Omental fat pad (tissue), 4 donors: ENCODE data around the gene PIP4K2C. TPM values are rescaled to one million over a fixed set of nuclear protein-coding genes. Genes with fewer than 3 reads are reported as not detected.

Experiments used
- ATAC-seq: fragments of 150-250 bp; one replicate; pipeline ENCODE4 v1.9.1; 2016; ENCODE audit warnings: mild to moderate bottlenecking, moderate library complexity; ENCODE audit not compliant: low FRiP score
- DNase-seq: peaks from one replicate; pipeline ENCODE4 v3.0.0-alpha.2; 2019; ENCODE audit warnings: low spot score
- total RNA-seq, 4 donors: library from RNA; depleted of rRNA; stranded (reverse); fragments of >200 nt; gene quantifications; one replicate each; pipeline ENCODE4 v1.1.0, GENCODE V29; 2016
- TF ChIP-seq, protein P1 (sequence below), 3 donors: fragments of 450-650 bp; IDR thresholded peaks; one replicate each; pipeline ENCODE4 v1.5.1; 2016 to 2017; ENCODE audit warnings: antibody characterized with exemption in 3 of 3, mild to moderate bottlenecking in 3 of 3, moderate library complexity in 2 of 3

PIP4K2C gene
- total RNA-seq, 4 donors from 2014 or later = 16.9 to 21.3 (median 17.6) TPM

DNA sequence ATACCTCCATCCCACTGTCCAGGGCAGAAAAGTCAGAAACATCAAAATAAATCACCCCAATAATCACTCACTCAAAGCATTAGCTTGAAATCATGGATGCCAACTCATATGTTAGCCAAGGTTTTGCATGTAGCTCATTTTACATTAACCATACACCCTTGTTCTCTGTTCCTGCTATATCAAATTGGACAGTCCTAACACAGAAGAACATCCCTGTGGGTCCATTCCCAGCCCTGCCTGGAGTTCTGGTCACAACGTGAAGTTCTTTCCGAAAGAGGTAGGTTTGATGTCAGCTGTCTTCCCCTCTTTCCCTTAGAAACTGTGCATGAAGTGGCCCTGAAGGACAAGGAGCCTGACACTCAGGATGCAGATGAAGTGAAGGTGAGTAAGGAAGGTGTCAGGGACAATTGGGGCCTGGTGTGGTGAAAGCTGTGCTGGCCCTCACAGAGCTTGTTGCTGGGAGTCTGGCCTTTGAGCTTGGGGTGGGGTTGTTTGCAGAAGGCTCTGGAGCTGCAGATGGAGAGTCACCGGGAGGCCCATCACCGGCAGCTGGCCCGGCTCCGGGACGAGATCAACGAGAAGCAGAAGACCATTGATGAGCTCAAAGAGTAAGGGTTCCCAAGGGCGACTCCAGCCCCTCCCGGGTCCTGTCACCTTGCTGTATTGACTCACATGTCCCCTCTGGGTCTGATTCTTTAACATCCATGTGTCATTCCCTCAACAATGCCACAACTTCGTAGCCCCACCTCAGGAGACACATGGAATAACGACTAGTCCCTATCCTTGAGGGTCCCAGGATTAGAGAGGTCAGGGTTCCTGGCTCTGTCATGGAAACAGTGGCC lies 15.0 kb upstream of the PIP4K2C start:
- ATAC-seq = no peak
- DNase-seq = no peak
- TF ChIP-seq, protein P1, sequence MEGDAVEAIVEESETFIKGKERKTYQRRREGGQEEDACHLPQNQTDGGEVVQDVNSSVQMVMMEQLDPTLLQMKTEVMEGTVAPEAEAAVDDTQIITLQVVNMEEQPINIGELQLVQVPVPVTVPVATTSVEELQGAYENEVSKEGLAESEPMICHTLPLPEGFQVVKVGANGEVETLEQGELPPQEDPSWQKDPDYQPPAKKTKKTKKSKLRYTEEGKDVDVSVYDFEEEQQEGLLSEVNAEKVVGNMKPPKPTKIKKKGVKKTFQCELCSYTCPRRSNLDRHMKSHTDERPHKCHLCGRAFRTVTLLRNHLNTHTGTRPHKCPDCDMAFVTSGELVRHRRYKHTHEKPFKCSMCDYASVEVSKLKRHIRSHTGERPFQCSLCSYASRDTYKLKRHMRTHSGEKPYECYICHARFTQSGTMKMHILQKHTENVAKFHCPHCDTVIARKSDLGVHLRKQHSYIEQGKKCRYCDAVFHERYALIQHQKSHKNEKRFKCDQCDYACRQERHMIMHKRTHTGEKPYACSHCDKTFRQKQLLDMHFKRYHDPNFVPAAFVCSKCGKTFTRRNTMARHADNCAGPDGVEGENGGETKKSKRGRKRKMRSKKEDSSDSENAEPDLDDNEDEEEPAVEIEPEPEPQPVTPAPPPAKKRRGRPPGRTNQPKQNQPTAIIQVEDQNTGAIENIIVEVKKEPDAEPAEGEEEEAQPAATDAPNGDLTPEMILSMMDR (IDR thresholded peaks at IDR 0.05) = no peak

DNA sequence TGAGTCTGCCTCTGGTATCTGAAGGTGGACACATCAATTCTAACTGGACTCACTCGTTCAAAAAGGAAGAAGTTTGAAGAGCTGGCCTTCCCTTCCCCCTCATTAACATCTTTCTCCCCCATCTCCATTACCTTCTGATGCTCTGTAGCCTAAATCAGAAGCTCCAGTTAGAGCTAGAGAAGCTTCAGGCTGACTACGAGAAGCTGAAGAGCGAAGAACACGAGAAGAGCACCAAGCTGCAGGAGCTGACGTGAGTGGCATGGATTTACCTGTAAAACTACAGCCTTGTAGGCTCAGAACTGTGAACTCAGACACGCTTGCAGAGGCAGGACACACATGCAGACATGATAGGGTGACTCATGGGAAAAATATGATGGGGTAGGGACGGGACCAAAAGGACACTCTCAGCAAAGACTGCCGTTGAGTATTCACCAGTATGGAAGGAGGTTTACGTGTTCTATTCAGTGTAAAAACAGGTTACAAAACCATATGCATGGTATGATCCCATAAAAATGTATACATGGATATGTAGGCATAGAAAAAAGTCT lies 14.3 kb upstream of the PIP4K2C start:
- no peak for ATAC-seq
- TF ChIP-seq, protein P1 (IDR thresholded peaks at IDR 0.05) = no peak
- no peak for DNase-seq

DNA sequence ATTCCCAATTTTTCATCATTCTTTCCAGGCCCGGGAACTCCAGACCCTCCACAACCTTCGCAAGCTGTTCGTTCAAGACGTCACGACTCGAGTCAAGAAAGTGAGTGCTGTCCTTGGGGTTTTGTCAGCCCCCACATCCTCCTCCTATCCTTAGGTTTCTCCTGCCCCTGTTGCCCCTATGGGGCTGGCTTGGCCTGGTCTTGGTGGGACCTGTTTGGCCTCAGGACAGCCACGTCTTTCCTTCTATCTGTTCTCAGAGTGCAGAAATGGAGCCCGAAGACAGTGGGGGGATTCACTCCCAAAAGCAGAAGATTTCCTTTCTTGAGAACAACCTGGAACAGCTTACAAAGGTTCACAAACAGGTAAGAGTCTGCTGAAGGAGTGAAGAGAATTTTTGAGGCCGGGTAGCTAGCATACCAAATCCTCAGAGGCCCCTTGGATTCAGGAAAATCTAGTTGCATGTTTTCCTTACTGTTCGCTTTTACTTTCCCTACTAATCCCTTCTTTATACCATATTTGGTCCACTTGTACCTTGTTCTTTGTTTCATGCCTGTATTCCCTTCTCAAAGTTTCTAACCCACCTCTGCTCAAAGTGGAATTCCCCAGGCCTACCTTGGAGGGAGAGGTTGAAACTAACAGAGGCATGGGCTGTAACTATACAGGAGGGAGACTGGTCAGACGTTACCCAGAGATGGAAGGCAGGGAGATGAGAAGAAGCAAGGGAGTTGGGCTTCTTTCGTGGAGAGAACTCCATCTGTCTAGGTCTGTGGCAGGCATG lies 12.8 kb upstream of the PIP4K2C start:
- no peak for DNase-seq
- no peak for ATAC-seq
- TF ChIP-seq, protein P1 (IDR thresholded peaks at IDR 0.05) = no peak

DNA sequence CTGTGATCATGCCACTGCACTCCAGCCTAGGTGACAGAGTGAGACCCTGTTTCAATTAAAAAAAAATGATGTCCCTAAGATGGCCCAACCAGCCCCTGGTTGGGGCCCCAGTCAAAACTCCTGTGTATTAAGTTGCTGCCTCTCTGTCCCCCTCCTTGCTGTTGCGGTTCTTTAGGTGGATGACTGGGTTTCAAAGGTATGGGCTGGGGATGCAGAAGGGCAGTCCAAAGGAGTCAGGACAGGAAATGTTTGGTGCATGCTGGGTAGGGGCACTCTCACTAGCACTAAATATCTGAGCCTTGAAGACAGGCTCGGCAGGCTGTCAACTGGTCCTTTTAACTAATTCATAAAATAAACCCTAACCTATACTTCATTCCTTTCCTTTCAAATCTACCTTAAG lies 12.0 kb upstream of the PIP4K2C start:
- TF ChIP-seq, protein P1 (IDR thresholded peaks at IDR 0.05) = no peak
- DNase-seq (no peak), ATAC-seq (no peak)

DNA sequence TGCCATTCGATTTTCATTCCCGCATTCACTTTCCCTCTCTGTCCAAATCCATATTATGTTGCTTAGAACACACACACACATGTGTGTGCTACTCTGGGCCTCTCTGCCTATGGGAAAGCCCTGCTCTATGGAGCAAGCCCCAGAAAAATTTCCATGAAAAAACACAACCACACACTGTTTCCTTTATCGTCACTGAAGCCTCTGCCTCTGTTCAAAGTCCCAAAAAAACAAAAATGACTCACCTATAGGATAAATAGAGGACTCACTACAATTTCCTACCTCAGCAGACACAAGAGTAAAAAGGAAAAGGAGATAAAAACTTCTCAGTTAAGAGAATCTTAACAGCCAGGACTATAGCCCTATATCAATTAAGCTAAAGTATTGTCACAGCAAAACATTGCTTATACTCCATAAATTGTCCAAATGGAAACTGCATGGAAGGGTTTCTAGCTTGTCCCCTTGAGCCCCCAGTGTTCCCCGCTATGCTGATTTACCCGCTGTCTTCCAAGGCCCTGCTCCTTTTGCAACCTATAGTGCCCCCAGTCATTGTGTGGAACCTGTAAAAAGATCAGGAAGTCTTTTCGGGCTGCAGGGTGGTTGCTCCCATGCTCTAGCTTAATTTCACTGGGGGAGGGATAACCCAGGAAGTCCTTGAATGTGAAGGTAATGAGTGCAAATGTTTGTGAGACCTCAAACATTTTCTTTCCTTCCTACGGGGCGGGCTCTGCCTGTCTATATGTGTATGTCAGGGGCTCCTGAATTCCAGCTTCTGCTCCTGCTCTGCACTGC lies 11.1 kb upstream of the PIP4K2C start:
- no peak for ATAC-seq
- TF ChIP-seq, protein P1 (IDR thresholded peaks at IDR 0.05) = no peak
- DNase-seq = no peak

DNA sequence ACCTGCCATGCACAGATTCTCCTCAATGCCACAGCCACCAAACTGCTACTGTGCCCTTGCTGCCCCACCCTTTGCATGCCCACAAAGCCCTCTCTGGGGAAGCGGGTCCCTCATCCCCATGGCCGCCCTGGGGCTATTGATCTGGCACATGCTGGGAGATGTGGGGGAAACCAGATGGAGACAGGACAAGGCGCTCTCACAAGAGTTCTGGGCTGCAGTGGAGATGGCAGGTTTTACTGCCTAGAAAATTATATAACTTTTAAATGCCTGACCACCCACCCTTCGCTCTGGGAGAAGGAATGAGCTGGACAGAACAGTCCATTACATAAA lies 10.6 kb upstream of the PIP4K2C start:
- no peak for ATAC-seq
- no peak for DNase-seq
- TF ChIP-seq, protein P1 (IDR thresholded peaks at IDR 0.05) = no peak
